HepG2 (cell line): ENCODE results near the gene IFT172. TPM values are rescaled to one million over a fixed set of nuclear protein-coding genes. Genes with fewer than 3 reads are reported as not detected.

ENCODE experiments used
- CSRNP2 ChIP-seq: sonication (generic); formaldehyde crosslinking; conservative IDR thresholded peaks from 2 replicates; pipeline ENCODE4 v1.8.0; 2022; ENCODE audit warnings: low read depth, missing genetic modification reagents
- HNF4A ChIP-seq: sonication (generic); formaldehyde crosslinking; IDR thresholded peaks from 2 replicates; pipeline ENCODE4 v1.4.0; 2020; ENCODE audit warnings: missing genetic modification reagents
- HNRNPLL ChIP-seq: fragments of 200-400 bp; formaldehyde crosslinking; IDR thresholded peaks from 2 replicates; pipeline ENCODE4 v1.6.1; 2017; ENCODE audit warnings: mild to moderate bottlenecking, low read depth, low read length; ENCODE audit not compliant: poor library complexity, severe bottlenecking
- MAX ChIP-seq: IDR thresholded peaks from 2 replicates; pipeline ENCODE4 v1.6.1; 2012; ENCODE audit warnings: inconsistent platforms
- MBD4 ChIP-seq: IDR thresholded peaks from 2 replicates; pipeline ENCODE4 v1.6.1; 2012; ENCODE audit warnings: low read length, inconsistent platforms, borderline replicate concordance
- PRDM4 ChIP-seq: sonication (generic); formaldehyde crosslinking; IDR thresholded peaks from 2 replicates; pipeline ENCODE4 v1.9.0; 2021; ENCODE audit warnings: missing genetic modification reagents, borderline replicate concordance
- SALL2 ChIP-seq: sonication (generic); formaldehyde crosslinking; IDR thresholded peaks from 2 replicates; pipeline ENCODE4 v1.8.1; 2023; ENCODE audit warnings: mild to moderate bottlenecking, missing genetic modification reagents, inconsistent platforms
- SIN3A ChIP-seq: IDR thresholded peaks from 2 replicates; pipeline ENCODE4 v1.6.1; 2011; ENCODE audit warnings: low read depth, mild to moderate bottlenecking, control low read depth, low read length, borderline replicate concordance
- TEF ChIP-seq: sonication (generic); formaldehyde crosslinking; IDR thresholded peaks from 2 replicates; pipeline ENCODE4 v1.5.0; 2020; ENCODE audit warnings: missing genetic modification reagents
- THAP9 ChIP-seq: sonication (generic); formaldehyde crosslinking; IDR thresholded peaks from 2 replicates; pipeline ENCODE4; 2020; ENCODE audit warnings: missing genetic modification reagents, mild to moderate bottlenecking, borderline replicate concordance
- ZBTB49 ChIP-seq: sonication (generic); formaldehyde crosslinking; IDR thresholded peaks from 2 replicates; pipeline ENCODE4 v1.4.0; 2020; ENCODE audit warnings: missing genetic modification reagents, borderline replicate concordance
- ZFP36L2 ChIP-seq: sonication (generic); formaldehyde crosslinking; IDR thresholded peaks from 2 replicates; pipeline ENCODE4 v1.4.0; 2020; ENCODE audit warnings: missing genetic modification reagents
- ZFX ChIP-seq: sonication (generic); formaldehyde crosslinking; IDR thresholded peaks from 2 replicates; pipeline ENCODE4 v1.4.0; 2020; ENCODE audit warnings: mild to moderate bottlenecking, low read depth, missing genetic modification reagents, moderate library complexity
- ZNF225 ChIP-seq: sonication (generic); formaldehyde crosslinking; IDR thresholded peaks from 2 replicates; pipeline ENCODE4 v1.4.0; 2020; ENCODE audit warnings: mild to moderate bottlenecking, missing genetic modification reagents
- ZNF263 ChIP-seq: sonication (generic); formaldehyde crosslinking; IDR thresholded peaks from 2 replicates; pipeline ENCODE4 v1.4.0; 2020; ENCODE audit warnings: missing genetic modification reagents
- ZNF552 ChIP-seq: sonication (generic); formaldehyde crosslinking; IDR thresholded peaks from 2 replicates; pipeline ENCODE4 v1.9.0; 2022; ENCODE audit warnings: missing genetic modification reagents, mild to moderate bottlenecking, borderline replicate concordance
- ZNF713 ChIP-seq: sonication (generic); formaldehyde crosslinking; IDR thresholded peaks from 2 replicates; pipeline ENCODE4 v1.4.0; 2020; ENCODE audit warnings: mild to moderate bottlenecking, missing genetic modification reagents
- polyA plus RNA-seq, 8 experiments: library from polyadenylated mRNA; depleted of rRNA in 3 of 8; stranded (reverse) in 7 of 8; unstranded in 1 of 8; fragments of >200 nt; fragmentation: Illumina TruSeq in 4 of 8; extraction: Trizol in 4 of 8; gene quantifications; 2 replicates each; pipeline versions ENCODE4 v1.2.1 to v1.2.3, GENCODE V29; 2011 to 2016; ENCODE audit warnings: low read depth in 4 of 8, missing spikeins in 1 of 8, mixed read lengths in 1 of 8; ENCODE audit not compliant: insufficient read depth in 1 of 8
- total RNA-seq, 5 experiments: library from RNA; depleted of rRNA; stranded (reverse); fragments of >200 nt; fragmentation: Illumina TruSeq; extraction: Trizol; gene quantifications; 2 replicates each; pipeline ENCODE4 v1.2.3, GENCODE V29; 2016; ENCODE audit warnings: low read depth in 1 of 5

IFT172 gene
- total and polyA plus RNA-seq, 2 of the 13 experiments (the other 11 are each of a cell fraction or from before 2014, with no cell fraction given) = 21.6 to 35.7 TPM

- TF ChIP-seq CSRNP2 (CRISPR knock-in tag) = no peak
- TF ChIP-seq HNF4A (CRISPR knock-in tag) = peak; percentile 19; the same call in 1 of the 2 replicates
- TF ChIP-seq SALL2 = peak; percentile 84
- TF ChIP-seq ZBTB49 (CRISPR knock-in tag) = peak; percentile 71; the same call in 1 of the 2 replicates
- TF ChIP-seq MBD4 = no peak
- peak; percentile 88; the same call in 1 of the 2 replicates for TF ChIP-seq ZNF225 (CRISPR knock-in tag)
- TF ChIP-seq TEF = no peak; the same call in 1 of the 2 replicates
- TF ChIP-seq ZFP36L2 (CRISPR knock-in tag) = no peak; the same call in 1 of the 2 replicates
- TF ChIP-seq MAX = peak; percentile 94
- TF ChIP-seq ZNF552 (CRISPR knock-in tag) = no peak; the same call in 1 of the 2 replicates
- TF ChIP-seq THAP9 (CRISPR knock-in tag) = peak; percentile 68; the same call in 1 of the 2 replicates
- TF ChIP-seq SIN3A = peak; percentile 88
- TF ChIP-seq ZFX (CRISPR knock-in tag) = peak; percentile 96
- TF ChIP-seq PRDM4 (CRISPR knock-in tag) = no peak
- TF ChIP-seq ZNF263 = peak; percentile 68; the same call in 1 of the 2 replicates
- TF ChIP-seq HNRNPLL = peak; percentile 90
- TF ChIP-seq ZNF713 (CRISPR knock-in tag) = no peak
Measured at GRCh38 chr2:27409321-27410073, 80.0 kb downstream of the IFT172 start, which contains the start of gene PPM1G (continued).
